Activated gamma-delta T cell treated with anti-CD3 and anti-CD28 coated beads, Interleukin-2, amount 50 U/mL, for 16 hours (primary cell): ENCODE results near the gene NQO2.
"Not testable (repeated sequence)": the region's sequence is repeated elsewhere in the genome, so short reads cannot be mapped to it uniquely, and the experiment has no call there.

Experiments
- DNase-seq: peaks from one replicate; pipeline ENCODE4 v3.0.0-alpha.2; 2020; ENCODE audit warnings: low read depth

NQO2 gene

DNA sequence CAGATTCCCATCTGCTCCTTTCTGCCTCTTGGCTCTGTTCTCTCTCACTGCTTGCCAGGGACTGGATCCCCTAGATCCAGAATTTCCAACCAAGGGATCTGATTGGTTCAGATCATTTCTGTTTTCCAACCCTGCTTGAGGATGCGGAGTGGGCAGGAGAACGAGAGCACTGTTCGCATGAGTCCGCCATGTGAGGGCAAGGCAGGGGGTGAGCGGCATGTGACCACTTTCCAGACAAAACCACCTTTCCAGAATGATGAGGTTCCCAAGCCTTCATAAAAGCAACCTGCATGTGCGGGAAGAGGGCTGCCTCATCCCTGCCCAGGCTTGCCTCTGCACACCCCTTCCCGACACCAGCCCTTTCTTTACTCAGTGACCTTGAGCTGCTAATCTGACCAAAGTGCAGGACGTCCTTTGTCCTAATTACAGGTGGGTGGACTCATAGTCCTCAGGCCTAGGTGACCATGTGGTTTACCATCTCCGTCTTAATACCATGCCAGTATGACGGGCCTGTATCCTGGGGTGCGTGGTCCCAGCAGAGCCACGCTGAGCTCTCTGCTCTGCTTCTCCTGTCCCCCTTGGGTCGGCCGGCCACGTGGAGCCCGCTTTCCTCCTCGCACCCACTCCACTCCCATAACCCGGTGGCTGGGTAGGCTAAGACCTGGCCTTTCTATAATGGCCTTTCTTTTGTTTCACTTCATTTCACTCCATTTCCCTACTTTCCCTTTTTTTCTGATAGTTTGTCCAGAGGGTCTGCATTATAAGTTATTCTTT, 14.4 kb downstream of the NQO2 start:
- DNase-seq: no peak

DNA sequence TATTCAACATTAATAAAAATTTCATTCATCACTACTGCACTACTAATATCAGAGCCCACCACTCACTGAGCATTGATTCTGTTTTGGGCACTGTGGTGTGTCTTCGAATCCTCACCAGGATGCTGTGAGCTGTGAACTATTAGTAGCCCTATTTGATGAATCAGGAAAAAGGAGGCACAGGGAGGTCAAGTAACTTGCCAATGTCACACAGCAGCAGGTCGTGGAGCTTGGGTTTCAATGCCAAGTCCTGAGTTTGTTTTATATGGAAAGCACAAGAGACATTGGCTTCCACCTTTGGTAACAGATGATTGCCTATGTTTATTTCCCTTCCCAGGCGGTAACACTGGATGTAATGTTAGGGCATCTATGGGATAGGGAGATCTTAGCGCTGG, 15.0 kb downstream of the NQO2 start:
- DNase-seq: no peak

DNA sequence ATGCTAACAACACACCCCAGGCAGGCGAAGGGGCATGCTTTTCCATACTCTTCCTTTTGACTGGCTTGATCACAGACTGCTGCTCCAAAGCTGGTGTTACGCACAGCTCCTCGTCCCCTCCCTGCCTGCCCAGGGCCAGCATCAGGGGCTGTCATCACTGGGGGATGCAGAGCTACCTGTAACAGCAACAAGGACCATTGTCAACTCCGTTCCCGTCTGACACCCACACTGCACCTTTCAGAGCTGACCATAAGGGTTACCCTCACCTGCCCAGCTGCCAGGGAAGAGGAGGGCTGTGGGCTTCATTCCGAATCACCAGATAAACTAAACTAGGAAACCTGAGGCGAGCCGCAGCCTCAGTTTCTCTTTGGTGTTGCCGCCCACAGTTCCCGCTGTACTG, 15.4 kb downstream of the NQO2 start:
- DNase-seq: no peak

DNA sequence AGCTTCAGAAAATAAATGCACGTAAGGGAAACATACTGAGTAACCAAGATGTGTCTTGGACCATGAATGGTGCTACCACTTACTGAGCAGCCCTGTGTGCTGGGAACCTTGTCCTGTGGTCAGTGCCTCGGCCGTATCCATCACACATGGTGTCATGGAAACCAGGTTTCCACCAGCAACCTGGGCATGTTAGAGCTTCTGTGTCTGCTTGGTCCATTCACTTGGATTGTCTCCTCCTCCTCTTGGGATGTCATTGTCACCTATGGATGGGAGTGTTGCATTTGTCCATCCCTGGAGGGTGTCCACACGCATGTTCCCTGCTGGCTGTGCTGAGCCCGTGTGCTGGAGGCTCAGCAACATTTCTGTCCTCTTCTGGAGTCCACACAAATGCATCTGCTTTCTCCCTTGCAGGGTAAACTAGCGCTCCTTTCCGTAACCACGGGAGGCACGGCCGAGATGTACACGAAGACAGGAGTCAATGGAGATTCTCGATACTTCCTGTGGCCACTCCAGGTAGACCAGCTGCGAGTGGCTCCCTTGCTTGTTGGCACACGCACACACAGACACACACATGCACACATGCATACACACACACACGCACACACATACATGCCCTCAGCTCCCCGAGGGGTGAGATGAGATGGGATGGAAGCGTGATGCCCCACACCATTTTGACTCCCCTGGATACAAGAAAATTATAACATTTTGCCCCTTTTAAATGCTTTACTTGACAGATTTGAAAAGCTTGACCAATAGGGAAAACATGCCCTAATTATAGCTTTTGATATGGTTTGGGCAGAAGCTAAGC, 17.0 kb downstream of the NQO2 start:
- no peak for DNase-seq

DNA sequence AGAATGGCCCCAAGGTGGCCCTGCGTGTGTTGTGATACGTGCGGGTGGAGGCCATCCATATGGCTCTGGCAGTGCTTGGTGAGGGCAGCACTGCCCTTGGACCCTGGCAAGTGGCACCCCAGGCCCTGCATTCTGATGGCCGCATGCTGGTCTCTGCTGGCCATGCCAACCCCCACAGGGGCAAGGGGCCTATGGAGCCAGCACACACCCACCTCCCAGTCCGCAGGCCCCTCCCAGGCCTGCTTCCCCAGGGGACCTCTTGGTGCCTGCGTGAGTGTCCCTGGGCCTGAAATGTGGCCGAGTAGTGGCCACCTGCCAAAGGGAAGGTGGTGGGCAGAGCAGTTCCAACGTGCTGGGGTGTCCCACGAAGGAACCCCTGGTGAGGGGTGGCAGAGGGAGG, 17.6 kb downstream of the NQO2 start:
- DNase-seq: no peak

DNA sequence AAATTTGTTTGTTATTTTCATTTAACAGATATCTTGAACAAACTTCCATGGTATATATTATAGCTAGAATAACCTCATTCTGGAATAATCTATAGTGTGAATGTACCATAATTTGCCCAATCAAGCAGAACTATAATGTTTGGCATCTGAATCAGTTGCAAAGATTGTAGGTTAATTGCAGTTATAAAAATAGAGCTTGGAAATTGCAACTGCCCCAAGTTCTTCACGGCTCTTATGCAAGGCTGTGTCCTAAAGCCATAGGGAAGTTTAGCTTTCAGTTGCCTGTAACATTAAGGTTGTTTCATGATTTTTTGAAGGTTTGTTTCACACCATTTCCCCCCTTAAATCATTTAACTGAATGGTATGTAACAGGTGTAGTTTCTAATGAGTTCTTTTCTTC, 19.4 kb downstream of the NQO2 start:
- no peak for DNase-seq

DNA sequence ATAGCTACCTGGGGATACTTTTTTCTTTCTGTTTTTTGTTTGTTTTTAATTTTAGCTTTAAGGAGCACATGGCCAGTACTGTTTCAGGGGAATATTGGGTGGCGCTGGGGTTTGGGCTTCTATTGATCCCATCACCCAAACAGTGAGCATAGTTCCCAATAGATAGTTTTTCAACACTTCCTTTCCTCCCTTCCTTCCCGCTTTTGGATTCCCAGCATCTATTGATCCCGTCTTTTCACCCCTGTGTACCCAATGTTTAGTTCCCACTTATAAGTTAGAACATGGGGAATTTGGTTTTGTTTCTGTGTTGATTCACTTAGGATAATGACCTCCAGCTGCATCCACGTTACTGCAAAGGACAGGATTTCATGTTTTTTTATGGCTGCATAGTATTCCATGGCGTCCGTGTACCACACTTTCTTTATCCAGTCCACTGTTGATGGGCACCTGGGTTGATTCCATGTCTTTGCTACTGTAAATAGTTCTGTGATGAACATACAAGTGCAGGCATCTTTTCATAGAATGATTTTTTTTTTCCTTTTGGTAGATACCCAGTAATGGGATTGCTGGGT, 20.1 kb downstream of the NQO2 start:
- DNase-seq: no peak

DNA sequence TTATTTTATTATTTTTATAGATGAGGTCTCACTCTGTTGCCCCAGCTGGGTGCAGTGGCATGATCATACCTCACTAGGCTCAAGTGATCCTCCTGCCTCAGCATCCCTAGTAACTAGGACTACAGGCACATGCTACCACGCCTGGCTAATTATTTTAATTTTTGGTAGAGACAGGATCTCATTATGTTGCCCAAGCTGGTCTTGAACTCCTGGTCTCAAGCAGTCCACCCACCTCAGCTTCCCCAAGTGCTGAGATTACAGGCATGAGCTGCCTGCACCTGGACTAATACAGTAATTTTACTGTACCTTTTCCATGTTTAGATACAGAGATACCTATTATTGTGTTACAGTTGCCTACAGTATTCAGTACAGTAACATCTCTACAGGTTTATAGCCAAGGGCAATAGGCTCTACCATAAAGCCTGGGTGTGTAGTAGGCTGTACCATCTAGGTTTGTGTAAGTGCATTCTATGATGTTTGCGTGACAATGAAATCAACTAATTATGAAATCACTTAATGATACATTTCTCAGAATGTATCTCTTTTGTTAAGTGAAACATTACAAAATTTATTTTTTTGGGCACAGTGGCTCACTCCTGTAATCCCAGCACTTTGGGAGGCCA, 21.4 kb downstream of the NQO2 start:
- not testable (repeated sequence) for DNase-seq

DNA sequence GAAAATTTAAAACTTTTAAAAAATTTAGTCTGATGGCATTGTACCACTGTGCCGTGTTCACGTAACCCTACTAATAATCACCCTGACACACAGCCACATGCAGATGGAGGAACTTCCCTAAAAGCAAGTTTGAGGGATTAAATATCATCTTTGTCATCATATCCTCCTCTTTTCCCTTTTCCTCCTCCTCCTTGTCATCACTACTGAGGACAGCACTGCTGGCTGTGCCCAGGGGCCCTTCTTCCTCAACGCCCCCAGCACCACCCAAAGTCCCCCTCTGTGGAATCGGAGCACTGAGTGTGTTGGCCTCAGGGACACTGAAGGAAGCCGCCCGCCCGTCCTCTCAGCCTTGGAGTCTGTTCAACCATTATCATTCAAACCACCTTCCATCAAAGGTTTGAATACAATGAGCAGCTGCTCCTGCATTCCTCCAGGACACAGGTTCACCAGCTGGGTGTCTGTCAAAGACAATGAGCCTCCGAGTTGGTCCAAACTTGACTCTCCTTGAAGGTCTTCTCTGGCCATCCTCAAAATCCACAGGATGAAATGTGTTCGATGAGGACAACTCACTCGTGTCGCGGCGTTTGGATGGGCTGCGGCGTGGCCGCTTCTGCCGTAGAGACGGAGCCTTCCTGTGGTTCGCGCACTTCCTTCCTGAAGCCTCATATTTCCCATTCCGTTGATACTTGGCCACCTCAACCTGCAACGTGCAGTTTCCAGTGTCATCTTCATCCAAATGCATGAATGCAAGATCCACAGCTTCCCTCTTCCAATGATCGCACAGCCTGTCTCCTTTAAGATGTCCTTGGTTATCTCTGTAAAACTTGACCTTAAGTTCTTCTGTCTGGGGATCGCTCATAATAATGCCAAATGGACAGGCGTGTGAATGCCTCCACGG, 23.3 kb downstream of the NQO2 start:
- no peak for DNase-seq

DNA sequence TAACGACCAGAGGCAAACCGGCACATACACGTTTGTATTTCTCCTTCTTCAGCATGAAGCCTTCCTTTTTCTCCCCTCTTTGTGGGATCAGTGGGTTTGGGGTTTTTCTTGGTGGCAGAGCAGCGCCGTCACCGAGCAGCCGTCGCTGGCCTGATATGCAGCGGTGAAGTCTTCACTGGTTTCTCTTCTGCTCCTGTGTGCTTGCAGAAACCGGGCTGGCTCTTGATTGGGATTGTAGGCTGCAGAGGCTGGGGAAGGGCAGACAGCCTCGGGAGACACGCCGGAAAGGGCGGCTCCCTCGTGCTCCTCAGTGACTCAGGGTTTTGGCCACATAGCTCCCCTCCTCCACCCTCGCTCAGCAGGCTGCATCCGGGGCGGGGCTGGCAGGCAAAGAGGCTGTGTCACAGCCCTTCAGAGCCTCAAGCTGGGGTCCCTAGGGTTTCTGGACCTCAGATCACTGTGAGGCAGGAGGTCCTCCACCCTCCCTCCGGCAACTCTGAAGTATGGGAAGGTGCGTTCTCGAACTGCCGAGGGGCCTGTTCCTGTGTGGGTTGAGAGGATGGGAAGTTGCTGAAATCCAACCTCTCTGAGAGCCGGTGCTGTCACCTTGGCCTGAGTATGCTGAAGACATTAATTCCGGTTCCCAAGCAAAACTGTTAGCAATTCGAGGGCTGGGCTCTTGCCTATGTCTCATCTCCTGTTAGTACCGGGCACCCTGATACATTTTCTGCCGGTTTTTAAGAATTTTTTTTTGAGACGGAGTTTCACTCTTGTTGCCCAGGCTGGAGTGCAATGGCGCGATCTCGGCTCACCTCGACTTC, 24.2 kb downstream of the NQO2 start:
- peak; percentile 76 for DNase-seq

DNA sequence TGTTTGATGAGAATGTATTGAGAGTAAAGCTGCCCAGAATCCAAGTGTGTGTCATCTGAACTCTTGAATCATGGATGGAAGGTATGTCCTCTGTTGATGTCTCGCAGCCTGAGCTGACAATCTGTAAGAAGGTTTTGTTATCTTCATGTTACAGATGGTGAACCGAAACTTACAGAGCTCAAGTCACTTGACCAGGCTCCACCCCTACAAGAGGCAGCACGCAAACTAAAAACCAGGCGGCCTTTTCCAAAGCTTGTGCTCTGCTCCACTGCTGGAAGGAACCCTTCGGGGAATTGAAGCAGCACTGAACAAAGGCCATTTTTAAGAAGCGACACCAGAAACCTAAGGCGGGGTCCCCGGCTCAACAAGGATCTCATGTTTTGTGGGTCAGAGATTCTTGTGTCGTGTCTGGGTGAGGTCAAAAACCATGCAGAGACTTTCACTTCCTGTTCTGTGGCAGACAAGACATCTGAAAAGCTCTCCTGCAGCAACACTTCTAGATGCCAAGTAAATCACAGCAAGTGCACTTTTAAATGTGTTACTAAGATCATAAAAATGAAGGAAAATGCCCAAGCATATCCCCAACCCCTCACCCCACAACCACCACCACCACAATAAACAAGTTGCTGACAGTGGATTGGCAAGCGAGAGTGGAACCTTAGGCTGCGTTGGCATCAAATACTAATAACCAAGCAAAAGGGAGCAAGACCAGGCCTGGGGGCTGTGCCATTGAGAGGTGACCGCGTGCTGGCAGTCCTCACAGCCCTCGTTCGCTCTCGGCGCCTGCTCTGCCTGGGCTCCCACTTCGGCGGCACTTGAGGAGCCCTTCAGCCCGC, 27.3 kb downstream of the NQO2 start:
- DNase-seq: no peak

DNA sequence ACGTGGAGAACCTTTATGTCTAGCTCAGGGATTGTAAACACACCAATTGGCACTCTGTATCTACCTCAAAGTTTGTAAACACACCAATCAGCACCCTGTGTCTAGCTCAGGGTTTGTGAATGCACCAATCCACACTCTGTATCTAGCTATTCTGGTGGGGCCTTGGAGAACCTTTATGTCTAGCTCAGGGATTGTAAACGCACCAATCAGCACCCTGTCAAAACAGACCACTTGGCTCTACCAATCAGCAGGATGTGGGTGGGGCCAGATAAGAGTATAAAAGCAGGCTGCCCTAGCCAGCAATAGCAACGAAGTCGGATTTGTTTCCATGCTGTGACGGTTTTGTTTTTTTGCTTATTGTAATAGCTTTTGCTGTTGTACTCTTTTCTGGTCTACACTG, 28.5 kb downstream of the NQO2 start:
- DNase-seq: not testable (repeated sequence)

DNA sequence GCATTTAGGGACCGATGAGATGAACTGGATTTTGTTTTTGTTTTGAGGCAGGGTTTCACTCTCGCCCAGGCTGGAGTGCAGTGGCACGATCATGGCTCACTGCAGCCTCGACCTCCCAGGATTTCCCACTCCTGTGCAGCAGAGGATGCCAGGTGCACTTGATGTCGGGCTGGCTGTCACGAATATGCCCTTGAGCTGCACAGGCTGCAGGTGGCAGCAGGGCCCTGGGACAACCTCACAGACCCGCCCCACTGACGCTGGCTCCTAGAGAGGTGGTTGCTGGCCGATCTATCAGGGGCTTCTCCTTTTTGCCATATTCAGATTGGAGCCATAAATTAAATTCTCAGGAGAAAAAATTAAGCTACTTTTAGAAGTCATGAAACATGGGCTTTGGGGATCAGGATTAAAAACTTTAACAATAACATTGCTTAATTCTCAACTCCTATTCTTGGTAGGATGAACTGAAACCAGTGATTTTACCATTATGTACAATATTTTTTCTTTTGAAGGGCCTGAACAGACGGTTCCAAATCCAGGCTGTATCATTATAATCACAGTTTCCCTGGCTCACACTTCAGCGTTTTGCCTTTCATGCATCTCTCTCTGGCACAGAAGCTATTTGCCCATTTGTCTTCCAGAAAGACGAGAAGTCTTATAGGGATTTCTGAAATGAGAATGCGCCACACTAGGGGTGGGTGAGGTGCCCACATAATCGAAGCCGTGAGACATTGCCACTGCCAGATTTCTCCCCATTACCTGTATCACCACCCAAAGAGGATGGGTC, 32.4 kb downstream of the NQO2 start:
- no peak for DNase-seq

DNA sequence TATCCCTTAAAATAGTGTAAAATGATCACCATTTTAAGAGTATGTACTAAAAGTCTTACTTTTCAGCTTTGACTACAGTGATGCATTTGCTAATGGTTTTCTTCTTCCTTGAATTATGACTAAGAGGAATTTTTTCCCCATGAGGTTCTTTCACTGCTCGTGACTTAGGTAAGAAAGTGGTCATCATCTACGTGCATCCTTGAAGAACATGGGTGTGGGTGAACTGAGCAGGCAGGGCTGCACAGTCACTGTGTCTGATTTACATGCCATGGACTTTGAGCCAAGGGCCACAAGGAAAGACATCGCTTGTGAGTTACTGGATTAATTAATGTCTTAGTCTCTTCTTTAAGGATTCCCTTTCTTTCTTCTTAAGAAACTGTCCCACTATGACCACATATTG, 33.3 kb downstream of the NQO2 start:
- DNase-seq: no peak

DNA sequence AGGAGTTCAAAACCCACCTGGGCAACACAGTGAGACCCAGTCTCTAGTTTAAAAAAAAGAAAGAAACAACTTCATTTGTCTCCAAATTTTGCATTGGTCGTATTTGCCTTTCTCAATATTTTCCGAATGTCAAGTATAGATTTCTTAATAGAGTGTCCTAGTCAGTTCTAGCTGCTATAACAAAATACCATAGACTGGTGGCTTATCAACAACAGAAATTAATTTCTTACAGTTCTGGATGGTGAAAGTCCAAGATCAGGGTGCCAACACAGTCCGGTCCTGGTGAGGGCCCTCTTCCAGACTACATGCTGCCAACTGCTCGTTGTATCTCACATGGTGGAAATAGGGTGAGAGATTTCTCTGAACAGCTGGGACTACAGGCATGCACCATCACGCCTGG, 34.0 kb downstream of the NQO2 start:
- no peak for DNase-seq

DNA sequence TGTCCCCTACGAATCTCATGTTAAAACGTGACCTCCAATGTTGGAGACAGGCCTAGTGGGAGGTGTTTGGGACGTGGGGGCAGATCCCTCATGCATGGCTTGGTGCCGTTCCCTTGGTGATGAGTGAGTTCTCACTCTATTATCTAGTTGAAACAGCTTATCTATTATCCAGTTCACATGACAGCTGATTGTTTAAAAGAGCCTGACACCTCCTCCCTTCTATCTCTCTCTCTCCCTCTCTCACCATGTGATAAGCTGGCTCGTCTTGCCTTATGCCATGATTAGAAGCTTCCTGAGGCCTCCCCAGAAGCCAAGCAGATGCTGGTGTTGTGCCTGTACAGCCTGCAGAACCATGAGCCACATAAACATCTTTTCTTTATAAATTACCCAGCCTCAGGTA, 35.7 kb downstream of the NQO2 start:
- DNase-seq: no peak

DNA sequence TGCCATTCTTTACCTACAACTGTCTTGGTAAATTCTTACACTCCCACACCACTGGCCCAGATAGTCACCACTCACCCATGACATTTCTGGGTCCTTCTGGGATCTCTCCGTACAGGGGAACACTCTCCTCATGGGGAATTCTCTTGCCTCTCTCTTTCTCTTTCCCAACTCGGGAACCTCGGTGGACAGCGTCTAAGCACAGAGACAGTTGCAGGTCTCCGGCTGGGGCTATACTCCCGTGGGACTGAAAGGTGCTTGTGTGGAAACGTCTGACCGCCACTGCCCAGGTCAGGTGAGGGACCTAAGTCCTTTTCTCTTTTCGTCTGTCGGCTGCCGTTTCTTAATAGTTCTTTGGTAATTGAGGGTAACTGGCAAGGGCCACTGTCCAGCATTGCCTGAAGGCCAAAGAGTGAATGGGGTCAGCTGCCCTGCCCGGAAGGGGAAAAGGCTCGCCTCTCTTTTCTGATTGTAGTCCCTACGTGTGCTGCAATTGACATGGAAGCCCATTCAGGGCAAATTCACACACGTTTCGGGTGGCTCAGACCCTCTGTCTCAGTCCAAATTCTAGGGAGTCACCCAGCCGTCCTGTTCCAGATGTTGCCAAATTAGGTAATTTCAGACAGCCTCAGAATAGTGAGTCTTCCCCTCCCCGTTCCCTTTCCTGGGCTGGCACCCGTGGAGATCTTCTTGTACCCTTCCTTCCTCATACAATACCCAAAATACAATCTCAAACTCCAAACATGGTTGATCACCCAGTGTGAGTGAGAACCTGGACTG, 37.4 kb downstream of the NQO2 start:
- DNase-seq: no peak

DNA sequence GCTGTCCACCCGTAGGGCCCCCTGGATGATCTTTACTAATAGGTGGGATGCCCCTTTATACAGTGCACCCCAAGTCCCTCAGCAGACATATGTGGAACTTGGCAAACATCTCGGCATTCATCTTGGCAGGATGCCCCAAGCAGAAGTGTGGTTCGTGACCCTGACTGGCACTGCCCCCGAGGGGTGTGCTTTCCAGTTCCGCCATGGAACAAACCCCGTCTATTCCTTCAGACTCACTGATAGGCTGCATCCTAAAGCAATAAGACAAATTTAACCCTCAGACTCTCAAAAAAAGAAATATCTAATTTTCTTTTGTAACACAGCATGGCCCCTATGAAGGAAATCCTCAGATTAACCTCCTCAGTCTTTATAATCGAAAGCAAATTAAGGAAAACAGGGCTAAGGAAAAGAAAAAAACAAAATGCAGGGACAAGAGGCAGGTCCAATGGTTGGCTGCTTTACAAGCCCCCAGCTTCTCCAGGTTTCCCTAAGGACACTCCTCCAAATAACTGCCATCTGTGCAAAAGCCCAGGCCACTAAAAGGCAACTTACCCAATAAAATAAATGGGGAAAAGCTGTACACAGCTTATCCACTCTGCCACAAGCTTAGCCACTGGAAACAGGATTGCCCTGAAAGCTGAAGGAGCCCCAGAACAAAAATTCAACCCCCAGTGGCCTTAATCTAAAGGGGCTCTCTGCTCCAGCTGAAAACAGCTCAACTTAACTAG, 38.1 kb downstream of the NQO2 start:
- no peak for DNase-seq
